Fibroblast of skin of right quadriceps (primary cell): Measurements from ENCODE around the gene SNAP47.

Experiments
- DNase-seq: peaks from one replicate; pipeline ENCODE4 v3.0.0-alpha.2; 2013

SNAP47 gene

GRCh38 chr1:227805606-227806197, 70.5 kb downstream of the SNAP47 start:
- peak; percentile 89 for DNase-seq

- no peak for DNase-seq
Measured at GRCh38 chr1:227808566-227808965, 73.3 kb downstream of the SNAP47 start.

GRCh38 chr1:227809026-227809425, 73.8 kb downstream of the SNAP47 start:
- DNase-seq: no peak

- no peak for DNase-seq
Measured at GRCh38 chr1:227813962-227814361, 78.7 kb downstream of the SNAP47 start.

GRCh38 chr1:227815468-227816409, 80.5 kb downstream of the SNAP47 start, which contains the start of gene PRSS38:
Gene PRSS38, plus strand, starts transcription at chr1:227815675. Its CDS starts 42 bp downstream, at chr1:227815717.
- no peak for DNase-seq

- no peak for DNase-seq
Measured at GRCh38 chr1:227816750-227817446, 81.7 kb downstream of the SNAP47 start.

- DNase-seq: no peak
Measured at GRCh38 chr1:227823537-227823936, 88.3 kb downstream of the SNAP47 start.

- DNase-seq: no peak
Measured at GRCh38 chr1:227824204-227824603, 89.0 kb downstream of the SNAP47 start.

GRCh38 chr1:227828786-227829185, 93.6 kb downstream of the SNAP47 start:
- no peak for DNase-seq
